ENCODE data around the gene FHL2.
A peak's percentile ranks its signal among the peaks of the same experiment; 100 is the strongest.
"Not testable (repeated sequence)": the region's sequence is repeated elsewhere in the genome, so short reads cannot be mapped to it uniquely, and the experiment has no call there.

Gene FHL2

GRCh38 chr2:105428387-105429018 is 29.7 kb upstream of the FHL2 start:
- DNase-seq (ENCODE audit: low spot score in 2 of 2): no peak
- H3K4me1 Mint-ChIP-seq: peaks cover 11% of the 10 kb centered on the region
- no peak overlapping the region for H3K27ac Mint-ChIP-seq
- H3K4me3 Mint-ChIP-seq: no peak overlapping the region
- no peaks in the 10 kb centered on the region for H3K36me3 Mint-ChIP-seq
- no peak for ATAC-seq
- no peaks in the 10 kb centered on the region for H3K9me3 Mint-ChIP-seq

DNA sequence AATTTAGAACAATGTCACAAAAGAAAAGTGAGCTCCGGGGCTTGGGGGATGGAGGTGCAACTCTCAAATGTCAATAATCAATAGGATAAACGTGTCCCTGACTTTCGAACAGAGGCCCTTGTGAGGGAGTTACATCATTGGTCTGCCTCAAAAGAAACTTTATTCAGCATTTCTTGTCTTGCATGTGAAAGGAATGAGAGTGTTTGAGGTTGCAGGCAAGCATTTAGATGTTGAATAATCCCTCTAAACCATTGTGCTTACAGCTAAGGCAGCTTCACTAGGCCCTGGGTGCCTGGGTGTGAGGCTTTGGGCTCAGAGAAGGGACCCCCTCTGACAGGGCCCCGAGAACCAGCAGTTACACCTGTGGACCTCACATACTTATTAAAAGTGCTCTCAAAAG is 28.6 kb upstream of the FHL2 start:
- Mint-ChIP-seq H3K27ac (no peak overlapping the region), H3K9me3 (no peaks in the 10 kb centered on the region), H3K4me1 (peaks cover 11% of the 10 kb centered on the region), H3K36me3 (no peaks in the 10 kb centered on the region), H3K4me3 (no peak overlapping the region)
- no peak for ATAC-seq
- DNase-seq (ENCODE audit: low spot score in 2 of 2): no peak

DNA sequence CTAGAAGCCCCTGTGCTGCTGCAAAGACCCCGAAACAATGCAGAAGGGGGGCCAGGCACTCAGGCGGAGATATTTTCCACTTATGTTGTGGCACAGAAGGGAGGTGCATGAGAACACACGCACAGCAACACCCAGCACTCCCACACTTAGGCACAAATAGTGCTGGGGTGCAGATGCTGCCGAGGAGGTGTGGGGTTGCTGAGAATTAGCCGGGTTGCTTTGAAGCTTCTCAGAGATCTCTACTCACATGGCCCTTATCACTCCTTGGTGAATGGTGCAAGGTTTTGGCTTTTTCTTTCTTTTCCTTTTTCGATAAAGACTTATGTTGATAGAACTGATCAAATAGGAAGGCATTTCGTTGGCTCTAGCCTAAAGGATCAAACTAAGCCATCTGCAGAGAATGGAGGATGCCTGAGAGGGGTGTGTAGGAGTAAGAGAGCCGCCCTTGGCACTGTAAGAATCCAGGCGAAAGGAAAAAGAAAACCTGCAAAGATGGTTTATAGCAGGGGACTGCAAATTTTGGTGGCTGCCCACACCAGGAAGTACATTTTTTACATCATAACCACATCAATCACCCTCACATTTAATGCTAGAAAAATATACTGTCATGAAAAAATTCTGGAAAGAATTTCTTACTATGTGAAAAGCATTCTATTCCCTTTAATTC is 27.9 kb upstream of the FHL2 start:
- Mint-ChIP-seq H3K36me3 (no peaks in the 10 kb centered on the region), H3K4me1 (peaks cover 11% of the 10 kb centered on the region), H3K9me3 (no peaks in the 10 kb centered on the region), H3K4me3 (peak overlapping the region; percentile 13), H3K27ac (no peak overlapping the region)
- no peak for DNase-seq (ENCODE audit: low spot score in 2 of 2)
- peak; percentile 46 for ATAC-seq

DNA sequence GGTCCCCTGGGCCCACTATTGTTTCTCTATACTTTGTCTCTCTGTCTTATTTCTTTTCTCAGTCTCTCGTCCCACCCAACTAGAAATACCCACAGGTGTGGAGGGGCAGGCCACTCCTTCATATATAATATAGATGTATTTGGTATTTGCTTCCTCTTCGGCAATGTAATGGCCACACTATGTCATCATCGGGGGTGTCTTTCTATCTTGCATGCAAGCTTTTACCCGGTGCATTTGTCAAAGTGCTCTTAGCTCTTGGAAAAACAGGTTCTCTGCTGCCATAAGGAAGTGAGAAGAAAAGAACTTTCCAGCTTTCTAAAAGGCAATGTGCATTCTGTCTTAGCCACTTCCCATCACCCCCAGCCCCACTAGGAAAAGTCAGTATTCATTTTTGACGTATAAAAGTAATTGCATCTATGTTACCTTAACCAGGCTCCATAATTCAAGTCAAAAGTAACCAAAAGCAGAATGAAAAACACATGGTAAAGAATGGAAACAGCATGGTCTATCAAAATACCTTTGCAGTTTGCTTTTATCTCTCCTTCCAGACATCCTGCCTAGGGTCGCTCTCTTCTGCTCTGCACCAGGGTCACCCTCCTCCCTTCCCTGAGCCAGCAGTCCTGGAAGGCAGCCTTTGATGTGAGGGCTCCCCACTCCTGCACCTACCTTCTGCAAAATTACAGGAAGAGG is 27.2 kb upstream of the FHL2 start:
- H3K9me3 Mint-ChIP-seq: no peaks in the 10 kb centered on the region
- H3K4me3 Mint-ChIP-seq: peak overlapping the region; percentile 13
- no peak overlapping the region for H3K27ac Mint-ChIP-seq
- no peak for DNase-seq (ENCODE audit: low spot score in 2 of 2)
- H3K4me1 Mint-ChIP-seq: peaks cover 11% of the 10 kb centered on the region
- H3K36me3 Mint-ChIP-seq: no peaks in the 10 kb centered on the region
- ATAC-seq: no peak

DNA sequence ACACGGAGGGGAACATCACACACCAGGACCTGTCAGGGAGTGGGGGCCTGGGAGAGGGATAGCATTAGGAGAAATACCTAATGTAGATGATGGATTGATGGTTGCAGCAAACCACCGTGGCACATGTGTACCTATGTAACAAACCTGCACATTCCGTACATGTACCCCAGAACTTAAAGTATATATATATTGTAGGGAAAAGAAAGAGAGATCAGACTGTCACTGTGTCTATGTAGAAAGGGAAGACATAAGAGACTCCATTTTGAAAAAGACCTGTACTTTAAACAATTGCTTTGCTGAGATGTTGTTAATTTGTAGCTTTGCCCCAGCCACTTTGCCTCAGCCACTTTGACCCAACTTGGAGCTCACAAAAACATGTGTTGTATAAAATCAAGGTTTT is 26.0 kb upstream of the FHL2 start:
- H3K9me3 Mint-ChIP-seq; DNase-seq (ENCODE audit: low spot score in 2 of 2); H3K36me3 Mint-ChIP-seq; H3K4me3 Mint-ChIP-seq; ATAC-seq; H3K27ac Mint-ChIP-seq: not testable (repeated sequence)
- H3K4me1 Mint-ChIP-seq: peaks cover 11% of the 10 kb centered on the region

- Mint-ChIP-seq H3K4me3 (no peak overlapping the region), H3K27ac (no peak overlapping the region), H3K9me3 (peaks cover 4% of the 10 kb centered on the region), H3K36me3 (no peaks in the 10 kb centered on the region), H3K4me1 (peaks cover 11% of the 10 kb centered on the region)
- no peak for DNase-seq (ENCODE audit: low spot score in 2 of 2)
- ATAC-seq: no peak
Measured at GRCh38 chr2:105422801-105423200, 23.9 kb upstream of the FHL2 start.

DNA sequence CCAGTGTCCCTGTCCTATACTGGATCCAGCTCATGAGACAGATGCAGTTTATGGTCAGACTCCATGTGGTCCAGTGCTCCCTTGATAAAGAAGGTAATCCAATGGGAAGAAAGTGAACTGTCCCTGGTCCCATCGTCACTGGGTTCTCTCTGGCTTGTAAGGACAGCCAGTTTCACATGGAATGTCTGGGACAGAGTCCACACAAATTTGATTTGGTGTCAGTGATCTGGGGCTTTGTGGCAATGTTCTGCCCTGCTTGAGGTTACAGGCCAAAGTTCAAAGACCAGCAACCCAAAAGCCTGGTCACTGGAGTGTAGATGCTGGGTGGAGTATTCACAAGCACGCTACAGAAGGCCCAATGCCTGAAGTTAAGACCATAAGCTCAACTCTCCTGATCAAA is 22.2 kb upstream of the FHL2 start:
- Mint-ChIP-seq H3K9me3 (peaks cover 4% of the 10 kb centered on the region), H3K36me3 (no peaks in the 10 kb centered on the region), H3K27ac (no peak overlapping the region), H3K4me3 (no peak overlapping the region), H3K4me1 (no peaks in the 10 kb centered on the region)
- ATAC-seq: no peak
- no peak for DNase-seq (ENCODE audit: low spot score in 2 of 2)

DNA sequence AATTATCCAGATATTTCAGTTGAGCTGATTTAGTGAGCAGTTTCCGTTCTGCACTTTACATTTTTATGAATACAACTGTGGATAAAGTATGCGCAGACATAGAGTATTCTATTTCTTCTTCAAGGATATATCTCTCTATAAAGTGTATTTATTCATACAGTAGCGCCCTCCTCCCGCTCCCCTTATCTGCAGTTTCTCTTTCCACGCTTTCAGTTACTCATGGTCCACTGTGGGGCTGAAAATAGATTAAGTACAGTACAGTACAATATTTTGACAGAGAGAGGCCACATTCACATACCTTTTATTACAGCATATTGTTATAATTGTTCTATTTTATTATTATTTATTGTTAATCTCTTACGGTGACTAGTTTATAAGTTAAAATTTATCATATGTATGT is 19.7 kb upstream of the FHL2 start:
- Mint-ChIP-seq H3K4me3 (no peak overlapping the region), H3K9me3 (peaks cover 4% of the 10 kb centered on the region), H3K36me3 (no peaks in the 10 kb centered on the region), H3K27ac (no peak overlapping the region), H3K4me1 (no peaks in the 10 kb centered on the region)
- DNase-seq (ENCODE audit: low spot score in 2 of 2) (no peak), ATAC-seq (no peak)

- no peak for ATAC-seq
Measured at GRCh38 chr2:105417857-105418436, 19.1 kb upstream of the FHL2 start.

DNA sequence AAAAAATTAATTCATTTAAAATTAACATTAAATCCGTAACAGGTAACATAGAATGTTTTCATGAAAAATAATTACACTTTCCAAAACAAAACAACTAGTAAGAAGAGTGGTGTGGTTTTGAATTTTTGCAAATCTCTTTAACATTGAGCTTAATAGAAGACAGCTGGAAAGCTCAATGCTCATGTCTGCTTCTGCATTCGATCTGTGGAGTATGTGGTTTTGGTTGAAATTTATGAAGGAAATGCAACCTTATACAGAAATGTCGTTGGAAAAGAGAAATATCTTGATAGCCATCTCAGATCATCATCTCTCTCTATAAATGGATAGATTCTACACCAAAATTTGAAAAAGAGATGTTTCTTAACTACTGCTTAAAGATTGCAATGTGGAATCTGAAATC is 17.3 kb upstream of the FHL2 start:
- peaks cover 4% of the 10 kb centered on the region for H3K9me3 Mint-ChIP-seq
- no peak overlapping the region for H3K27ac Mint-ChIP-seq
- H3K4me1 Mint-ChIP-seq: peaks cover 7% of the 10 kb centered on the region
- H3K4me3 Mint-ChIP-seq: no peak overlapping the region
- no peak for ATAC-seq
- DNase-seq (ENCODE audit: low spot score in 2 of 2): no peak
- H3K36me3 Mint-ChIP-seq: no peaks in the 10 kb centered on the region

More at GRCh38 chr2:105417857-105418436, 19.1 kb upstream of the FHL2 start:
- Mint-ChIP-seq H3K4me1 (no peaks in the 10 kb centered on the region), H3K36me3 (no peaks in the 10 kb centered on the region), H3K9me3 (peaks cover 4% of the 10 kb centered on the region), H3K27ac (no peak overlapping the region), H3K4me3 (no peak overlapping the region)
- no peak for DNase-seq (ENCODE audit: low spot score in 2 of 2)

DNA sequence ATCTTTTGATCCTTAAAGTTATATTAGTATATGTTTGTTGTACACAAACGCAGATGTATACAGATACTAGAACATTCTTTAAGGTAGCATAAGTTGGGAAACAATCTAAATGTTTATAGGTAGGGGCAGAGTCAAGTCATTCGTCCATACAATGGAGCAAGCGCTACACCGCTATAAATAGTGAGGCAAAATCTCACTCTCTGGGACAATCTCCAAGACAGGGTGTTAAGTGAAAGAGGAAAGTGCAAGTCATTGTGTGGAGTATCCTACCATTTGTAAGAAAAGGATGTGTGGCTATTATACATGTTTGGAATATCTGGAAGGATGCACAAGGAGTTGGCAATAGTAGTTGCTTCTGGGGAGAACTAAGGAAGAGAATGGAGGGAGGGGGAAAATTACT is 16.2 kb upstream of the FHL2 start:
- no peak overlapping the region for H3K27ac Mint-ChIP-seq
- no peak for ATAC-seq
- DNase-seq (ENCODE audit: low spot score in 2 of 2): no peak
- H3K4me1 Mint-ChIP-seq: peaks cover 7% of the 10 kb centered on the region
- H3K4me3 Mint-ChIP-seq: no peak overlapping the region
- peaks cover 4% of the 10 kb centered on the region for H3K9me3 Mint-ChIP-seq
- no peaks in the 10 kb centered on the region for H3K36me3 Mint-ChIP-seq

- DNase-seq (ENCODE audit: low spot score in 2 of 2): no peak
- ATAC-seq: no peak
- Mint-ChIP-seq H3K4me1 (peaks cover 7% of the 10 kb centered on the region), H3K9me3 (no peaks in the 10 kb centered on the region), H3K27ac (no peak overlapping the region), H3K36me3 (no peaks in the 10 kb centered on the region), H3K4me3 (no peak overlapping the region)
Measured at GRCh38 chr2:105413206-105413605, 14.4 kb upstream of the FHL2 start.

- Mint-ChIP-seq H3K27ac (no peak overlapping the region), H3K9me3 (no peaks in the 10 kb centered on the region), H3K36me3 (no peaks in the 10 kb centered on the region), H3K4me3 (no peak overlapping the region), H3K4me1 (peaks cover 7% of the 10 kb centered on the region)
- no peak for ATAC-seq
- DNase-seq (ENCODE audit: low spot score in 2 of 2): no peak
Measured at GRCh38 chr2:105412584-105412983, 13.7 kb upstream of the FHL2 start.

GRCh38 chr2:105411720-105412407 is 13.0 kb upstream of the FHL2 start:
- ATAC-seq: no peak
- no peak overlapping the region for H3K27ac Mint-ChIP-seq

GRCh38 chr2:105410554-105410953 is 11.7 kb upstream of the FHL2 start:
- ATAC-seq (no peak), DNase-seq (ENCODE audit: low spot score in 2 of 2) (no peak)
- Mint-ChIP-seq H3K27ac (no peak overlapping the region), H3K4me3 (no peak overlapping the region), H3K9me3 (no peaks in the 10 kb centered on the region), H3K4me1 (peaks cover 7% of the 10 kb centered on the region), H3K36me3 (no peaks in the 10 kb centered on the region)

More at GRCh38 chr2:105411720-105412407, 13.0 kb upstream of the FHL2 start:
- H3K36me3 Mint-ChIP-seq: no peaks in the 10 kb centered on the region
- no peak overlapping the region for H3K4me3 Mint-ChIP-seq
- H3K9me3 Mint-ChIP-seq: no peaks in the 10 kb centered on the region
- peaks cover 7% of the 10 kb centered on the region for H3K4me1 Mint-ChIP-seq
- no peak for DNase-seq (ENCODE audit: low spot score in 2 of 2)

Data from stimulated activated effector memory CD8-positive, alpha-beta T cell treated with anti-CD3 and anti-CD28 coated beads, Interleukin-12 subunit alpha, Interleukin-12 subunit beta, amount 100 ng/mL, for 72 hours (primary cell).